GM21390 (cell line): Measurements from ENCODE around the gene PATE4.

ENCODE experiments used
- ATAC-seq: cut with Tn5 transposase; IDR thresholded peaks from one replicate; pipeline ENCODE4 v1.9.1; 2021; ENCODE audit not compliant: unreplicated experiment

Gene PATE4

GRCh38 chr11:125887373-125888324 lies 54.5 kb downstream of the PATE4 start, which contains the start of gene HYLS1:
Gene HYLS1 (plus strand): TSS chr11:125887668. CDS start chr11:125899369, 11,701 bp downstream.
- peak; percentile 86 for ATAC-seq
